Measurements from ENCODE around the gene LMCD1. TPM values are rescaled to one million over a fixed set of nuclear protein-coding genes. Genes with fewer than 3 reads are reported as not detected.

The LMCD1 gene
- total and polyA plus RNA-seq, 2 of the 8 experiments (the other 6 are each of a cell fraction or from before 2014, with no cell fraction given), result 12.3 to 26.5 TPM

DNA sequence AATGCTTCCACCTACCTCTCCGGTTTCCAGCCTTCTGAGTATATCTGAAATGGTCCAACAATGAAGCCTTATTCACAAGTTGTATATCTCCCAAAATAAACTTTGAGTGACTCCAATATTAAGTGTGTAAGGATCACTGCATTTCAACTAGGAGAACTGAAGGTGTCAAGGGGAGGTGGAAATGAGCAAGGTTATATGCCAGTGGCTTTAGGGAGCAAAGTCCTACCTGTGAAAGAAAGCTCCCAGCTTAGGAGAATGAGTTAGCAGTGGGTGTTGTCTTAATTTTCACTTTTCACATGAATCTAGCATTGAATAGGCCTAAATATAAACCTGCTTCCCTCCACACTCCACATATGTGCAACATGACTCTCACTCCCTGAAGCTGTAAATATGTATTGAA lies 29.0 kb downstream of the LMCD1 start:
- H3K27me3 ChIP-seq (replicated peaks in 1 of 4; ENCODE audit: control insufficient read depth in 3 of 4, extremely low read depth in 1 of 4, insufficient read depth in 3 of 4, low read length in 3 of 4), result no peaks in the 10 kb centered on the region
- H3K14ac ChIP-seq (ENCODE audit: insufficient read length), result no peak overlapping the region
- H3K9me3 ChIP-seq (ENCODE audit: insufficient read depth in 2 of 2, low read depth in 1 of 2, low read length in 1 of 2), result no peaks in the 10 kb centered on the region
- H3K27ac ChIP-seq (ENCODE audit: low read depth, low read length), result no peak overlapping the region
- no peak overlapping the region for H3K4ac ChIP-seq (replicated peaks; ENCODE audit: insufficient read length, low read depth, low read length)
- no peak overlapping the region for H2BK15ac ChIP-seq (ENCODE audit: low read length)
- H4K5ac ChIP-seq (ENCODE audit: insufficient read length, low read depth, low read length), result no peak overlapping the region
- POLR2A ChIA-PET (ENCODE audit: partially characterized antibody), result interaction anchor here (1.5 kb wide), 1 partner anchor 32 kb away, joined by 3 read pairs; no protein-coding TSS in a partner anchor
- H3K23me2 ChIP-seq (ENCODE audit: low read depth, low read length), result no peaks in the 10 kb centered on the region
- no peak overlapping the region for H2BK20ac ChIP-seq (ENCODE audit: low read length)
- H3K56ac ChIP-seq (replicated peaks; ENCODE audit: insufficient read length, low read depth, low read length), result no peak overlapping the region
- peaks cover 0 to 5% (median 1%) of the 10 kb centered on the region in 4 experiments; a peak in 4 of 7 replicates for H3K4me1 ChIP-seq (replicated peaks in 1 of 4; ENCODE audit: control insufficient read depth in 3 of 4, insufficient read depth in 4 of 4, low read length in 3 of 4)
- H3K18ac ChIP-seq (ENCODE audit: extremely low read depth, low read length), result no peak overlapping the region
- H3K79me2 ChIP-seq (ENCODE audit: control insufficient read depth in 1 of 2, insufficient read depth in 2 of 2, low read length in 2 of 2), result no peaks in the 10 kb centered on the region
- 100% methylated on average over 1 of the region's 1 CpG; no CpG with 5 or more reads in 1 of the 2 experiments for WGBS, 2 experiments (ENCODE audit: extremely low coverage in 1 of 2, insufficient coverage in 1 of 2, insufficient read length in 1 of 2, insufficient replicate concordance in 2 of 2, low coverage in 1 of 2, low lambda C conversion rate in 2 of 2, missing lambda C conversion rate in 1 of 2)
- H3K9ac ChIP-seq (replicated peaks in 1 of 4; ENCODE audit: extremely low read depth in 1 of 4, low read depth in 3 of 4, low read length in 3 of 4), result no peak overlapping the region
- H2AFZ ChIP-seq (ENCODE audit: low read length), result no peak overlapping the region
- no peak overlapping the region for H4K8ac ChIP-seq (ENCODE audit: extremely low read depth, insufficient read depth, low read length)
- H2BK120ac ChIP-seq (replicated peaks; ENCODE audit: low read depth, low read length), result no peak overlapping the region
- H4K91ac ChIP-seq (replicated peaks; ENCODE audit: insufficient read length, low read length), result no peak overlapping the region
- H3K4me2 ChIP-seq (ENCODE audit: insufficient read depth in 1 of 2, low read depth in 2 of 2, low read length in 2 of 2), result no peak overlapping the region
- DNase-seq (ENCODE audit: low read depth in 1 of 2, low spot score in 2 of 2), result no peak
- H2BK12ac ChIP-seq (ENCODE audit: low read depth, low read length), result no peak overlapping the region
- no peak overlapping the region for H2AK5ac ChIP-seq (ENCODE audit: low read depth, low read length)
- H3K36me3 ChIP-seq (ENCODE audit: control insufficient read depth in 2 of 4, insufficient read depth in 4 of 4, low read length in 3 of 4), result no peaks in the 10 kb centered on the region; a peak in 1 of 8 replicates
- no peak overlapping the region for H2BK5ac ChIP-seq (ENCODE audit: low read depth, low read length)
- CTCF ChIA-PET (ENCODE audit: partially characterized antibody), result interaction anchor here (1.4 kb wide), 1 partner anchor 18 kb away, joined by 4 read pairs; no protein-coding TSS in a partner anchor
- H3K4me3 ChIP-seq (ENCODE audit: extremely low read depth in 1 of 4, insufficient read depth in 2 of 4, low read depth in 3 of 4, low read length in 4 of 4), result no peak overlapping the region
- 0 out of 2 replicates have a peak, but pooled peaks cover 2% of the 10 kb centered on the region for H3K79me1 ChIP-seq (ENCODE audit: low read depth, low read length)
- no peak for FAIRE-seq
- no peak overlapping the region for H3K23ac ChIP-seq (ENCODE audit: insufficient read length)
- no peaks in the 10 kb centered on the region for H4K20me1 ChIP-seq (replicated peaks in 1 of 2; ENCODE audit: control insufficient read depth in 1 of 2, insufficient read depth in 2 of 2, low read length in 2 of 2)
- TF ChIP-seq CTBP2 (IDR thresholded peaks at IDR 0.05; ENCODE audit: borderline replicate concordance, insufficient read depth, insufficient read length, low read length) (no peak), SRF (IDR thresholded peaks at IDR 0.05; ENCODE audit: low read depth, low read length) (no peak), JUN (IDR thresholded peaks at IDR 0.05; ENCODE audit: low read depth, low read length) (no peak), CBX5 (IDR thresholded peaks at IDR 0.05; ENCODE audit: low read depth, low read length) (no peak), RFX5 (IDR thresholded peaks at IDR 0.05; ENCODE audit: borderline replicate concordance, low read depth, low read length) (no peak), SAP30 (IDR thresholded peaks at IDR 0.05; ENCODE audit: insufficient read depth, insufficient replicate concordance, low read length) (no peak), ZNF274 (IDR thresholded peaks at IDR 0.05; ENCODE audit: borderline replicate concordance, extremely low read depth, low read length) (no peak), SIX5 (IDR thresholded peaks at IDR 0.05; ENCODE audit: low read depth, low read length) (no peak), CBX8 (IDR thresholded peaks at IDR 0.05; ENCODE audit: borderline replicate concordance, low read depth, low read length) (no peak), FOSL1 (IDR thresholded peaks at IDR 0.05; ENCODE audit: insufficient read depth, low read depth, low read length) (no peak), YY1 (IDR thresholded peaks at IDR 0.05; ENCODE audit: low read depth, low read length) (no peak), HDAC6 (IDR thresholded peaks at IDR 0.05; ENCODE audit: low read depth, low read length) (no peak)

All from H1 (cell line).